HG02884 (cell line): ENCODE results near the gene CCDC27.
"Not testable (repeated sequence)": the region's sequence is repeated elsewhere in the genome, so short reads cannot be mapped to it uniquely, and the experiment has no call there.

Experiments used
- ATAC-seq: cut with Tn5 transposase; IDR thresholded peaks from one replicate; pipeline ENCODE4 v1.9.1; 2021; ENCODE audit warnings: mild to moderate bottlenecking, moderate library complexity; ENCODE audit not compliant: unreplicated experiment

CCDC27 gene

DNA sequence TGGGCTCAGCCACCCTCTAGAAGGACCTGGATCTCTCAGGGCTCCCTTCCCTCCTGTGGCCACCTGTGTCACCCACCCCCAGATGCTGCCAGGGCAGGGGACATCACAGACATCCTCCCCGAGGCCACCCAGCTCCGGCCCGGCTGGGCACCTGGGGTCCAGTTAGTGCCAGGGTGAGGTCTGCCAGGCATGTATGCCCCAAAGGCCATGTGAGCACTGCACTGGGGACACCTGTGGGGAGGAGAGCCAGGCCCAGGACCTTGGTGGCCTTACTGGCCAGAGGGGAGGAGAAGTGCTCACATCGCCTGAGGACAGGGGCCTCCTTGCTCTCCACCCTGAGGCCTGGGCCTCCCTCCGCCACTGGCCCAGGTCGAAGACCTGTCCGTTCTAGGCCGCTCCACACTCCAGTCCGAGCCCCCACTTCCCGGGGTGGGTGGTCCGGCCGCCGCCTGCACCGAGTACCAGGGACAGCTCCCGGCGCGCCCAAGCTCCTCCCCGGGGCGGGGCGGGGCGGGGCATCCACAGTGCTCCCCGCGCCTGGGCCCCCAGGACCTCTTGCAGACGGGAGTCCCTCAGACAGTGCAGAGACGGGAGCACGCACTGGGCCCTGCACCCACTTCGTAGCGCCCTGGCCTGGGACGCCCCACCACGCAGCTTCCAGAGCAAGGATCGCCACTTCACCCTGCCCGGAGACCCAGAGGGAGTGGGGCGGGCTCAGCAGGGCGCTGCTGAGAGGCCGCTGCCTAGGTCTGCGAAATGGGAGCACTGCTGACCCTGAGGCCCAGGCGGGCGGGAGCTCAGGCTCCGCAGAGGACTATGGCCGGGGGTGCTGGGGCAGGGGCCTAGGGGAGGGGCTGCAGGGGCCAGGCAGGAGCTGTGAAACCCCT lies 34.3 kb upstream of the CCDC27 start:
- ATAC-seq, result no peak

DNA sequence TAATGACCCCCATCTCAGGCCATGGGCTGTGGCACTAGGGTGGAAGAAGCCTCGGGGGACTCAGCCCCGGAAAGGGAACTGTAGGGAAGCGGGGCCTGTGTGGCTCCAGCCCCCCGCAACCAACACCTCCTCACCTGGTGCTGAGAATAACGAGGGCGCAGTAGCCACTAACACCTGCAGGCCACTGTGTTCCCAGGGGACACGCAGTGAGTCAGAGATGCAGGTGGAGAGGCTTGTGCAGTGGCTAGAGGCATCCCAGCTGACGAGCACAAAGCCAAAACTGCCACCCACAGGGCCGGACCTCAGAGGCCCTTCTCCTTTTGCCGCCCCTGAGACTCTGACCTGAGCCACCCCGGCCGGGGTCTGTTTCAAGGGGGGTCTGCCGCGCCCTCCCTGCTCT lies 33.5 kb upstream of the CCDC27 start:
- ATAC-seq, result no peak

DNA sequence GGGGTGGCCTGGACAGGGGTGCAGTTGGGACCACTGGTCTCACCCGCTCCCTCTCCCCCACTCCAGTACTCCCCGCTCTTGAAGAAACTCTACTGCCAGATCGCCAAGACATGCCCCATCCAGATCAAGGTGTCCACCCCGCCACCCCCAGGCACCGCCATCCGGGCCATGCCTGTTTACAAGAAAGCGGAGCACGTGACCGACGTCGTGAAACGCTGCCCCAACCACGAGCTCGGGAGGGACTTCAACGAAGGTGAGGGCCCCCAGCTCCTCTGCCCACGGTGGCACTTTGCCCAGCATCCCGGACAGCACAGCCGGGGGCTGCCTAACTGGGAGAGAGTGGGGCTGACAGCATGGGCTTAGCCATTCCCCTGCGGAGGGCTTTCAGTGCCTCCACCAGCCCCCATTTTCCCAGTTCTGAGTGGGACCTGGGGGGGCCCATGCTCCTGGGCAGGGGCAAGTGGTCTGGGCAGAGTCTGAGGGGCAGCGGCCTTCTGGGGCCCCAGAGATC lies 30.2 kb upstream of the CCDC27 start:
- ATAC-seq, result no peak

DNA sequence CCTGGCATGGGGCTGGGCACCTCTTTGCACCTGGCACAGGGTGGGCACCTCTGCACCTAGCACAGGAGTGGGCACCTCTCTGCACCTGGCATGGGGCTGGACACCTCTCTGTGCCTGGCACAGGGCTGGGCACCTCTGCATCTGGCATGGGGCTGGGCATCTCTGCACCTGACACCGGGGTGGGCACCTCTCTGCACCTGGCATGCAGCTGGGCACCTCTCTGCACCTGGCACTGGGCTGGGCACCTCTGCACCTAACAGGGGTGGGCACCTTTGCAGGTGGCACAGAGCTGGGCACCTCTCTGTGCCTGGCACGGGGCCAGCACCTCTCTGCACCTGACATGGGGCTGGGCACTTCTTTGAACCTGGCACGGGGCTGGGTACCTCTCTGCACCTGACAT lies 29.4 kb upstream of the CCDC27 start:
- no peak for ATAC-seq

- not testable (repeated sequence) for ATAC-seq
Observed at GRCh38 chr1:3724416-3725030, 27.7 kb upstream of the CCDC27 start.

GRCh38 chr1:3725366-3725765 lies 26.9 kb upstream of the CCDC27 start:
- ATAC-seq, result no peak

DNA sequence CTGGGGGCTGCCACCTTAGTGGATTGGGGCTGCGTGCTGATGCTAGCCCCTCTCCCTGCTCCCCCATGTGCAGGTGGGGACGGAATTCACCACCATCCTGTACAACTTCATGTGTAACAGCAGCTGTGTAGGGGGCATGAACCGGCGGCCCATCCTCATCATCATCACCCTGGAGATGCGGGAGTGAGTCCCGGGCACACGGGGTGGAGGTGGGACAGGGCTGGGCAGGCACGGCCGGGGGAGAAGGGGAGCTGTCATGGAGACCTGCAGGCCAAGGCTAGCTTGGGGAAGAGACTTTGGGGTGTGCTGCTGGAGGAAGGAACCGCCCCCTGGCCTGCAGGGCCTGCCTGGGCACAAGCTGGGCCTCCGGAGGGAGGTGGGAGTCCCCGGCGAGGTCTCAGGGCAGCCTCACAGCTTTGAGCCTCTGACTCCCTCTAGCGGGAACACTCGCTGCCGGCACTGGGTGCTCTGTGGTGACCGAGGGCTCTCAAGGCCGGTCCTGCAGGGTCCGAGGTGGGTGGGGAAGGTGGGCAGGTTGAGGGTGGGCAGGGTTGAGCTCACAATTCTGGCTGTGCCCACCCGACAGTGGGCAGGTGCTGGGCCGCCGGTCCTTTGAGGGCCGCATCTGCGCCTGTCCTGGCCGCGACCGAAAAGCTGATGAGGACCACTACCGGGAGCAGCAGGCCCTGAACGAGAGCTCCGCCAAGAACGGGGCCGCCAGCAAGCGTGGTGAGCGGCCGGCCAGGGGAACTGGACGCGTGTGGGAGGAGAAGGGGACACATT lies 25.0 kb upstream of the CCDC27 start:
- ATAC-seq, result no peak

- no peak for ATAC-seq
Observed at GRCh38 chr1:3727825-3728776, 24.1 kb upstream of the CCDC27 start.

- no peak for ATAC-seq
Observed at GRCh38 chr1:3729594-3730542, 22.4 kb upstream of the CCDC27 start.

DNA sequence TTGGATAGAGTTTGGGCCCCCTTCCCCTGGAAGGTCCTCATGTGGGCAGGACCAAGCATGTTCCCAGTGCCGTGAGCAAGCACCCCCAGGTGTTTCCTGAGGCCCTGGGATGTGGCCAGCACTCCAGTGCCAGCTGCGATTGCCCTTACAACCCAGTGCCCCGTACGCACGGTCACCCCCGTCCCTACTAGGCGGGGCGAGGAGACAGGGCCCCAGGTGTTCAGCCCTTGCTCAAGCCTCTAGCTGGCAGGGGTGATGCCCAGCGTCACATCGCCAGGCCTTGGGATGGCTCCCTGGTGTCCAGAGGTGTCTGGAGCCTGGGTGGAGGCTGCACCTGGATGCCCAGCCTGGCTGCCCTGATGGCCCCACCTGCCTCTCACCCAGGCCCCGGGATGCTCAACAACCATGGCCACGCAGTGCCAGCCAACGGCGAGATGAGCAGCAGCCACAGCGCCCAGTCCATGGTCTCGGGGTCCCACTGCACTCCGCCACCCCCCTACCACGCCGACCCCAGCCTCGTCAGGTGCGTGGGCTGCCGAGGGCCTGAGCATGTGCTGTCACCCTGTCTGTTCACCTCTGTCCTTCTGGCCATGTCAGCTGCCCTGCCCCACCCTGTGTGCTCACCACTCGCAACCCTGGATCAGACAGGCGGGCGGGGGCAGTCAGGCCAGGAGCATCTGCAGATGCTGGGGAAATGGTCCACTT lies 21.6 kb upstream of the CCDC27 start:
- no peak for ATAC-seq

DNA sequence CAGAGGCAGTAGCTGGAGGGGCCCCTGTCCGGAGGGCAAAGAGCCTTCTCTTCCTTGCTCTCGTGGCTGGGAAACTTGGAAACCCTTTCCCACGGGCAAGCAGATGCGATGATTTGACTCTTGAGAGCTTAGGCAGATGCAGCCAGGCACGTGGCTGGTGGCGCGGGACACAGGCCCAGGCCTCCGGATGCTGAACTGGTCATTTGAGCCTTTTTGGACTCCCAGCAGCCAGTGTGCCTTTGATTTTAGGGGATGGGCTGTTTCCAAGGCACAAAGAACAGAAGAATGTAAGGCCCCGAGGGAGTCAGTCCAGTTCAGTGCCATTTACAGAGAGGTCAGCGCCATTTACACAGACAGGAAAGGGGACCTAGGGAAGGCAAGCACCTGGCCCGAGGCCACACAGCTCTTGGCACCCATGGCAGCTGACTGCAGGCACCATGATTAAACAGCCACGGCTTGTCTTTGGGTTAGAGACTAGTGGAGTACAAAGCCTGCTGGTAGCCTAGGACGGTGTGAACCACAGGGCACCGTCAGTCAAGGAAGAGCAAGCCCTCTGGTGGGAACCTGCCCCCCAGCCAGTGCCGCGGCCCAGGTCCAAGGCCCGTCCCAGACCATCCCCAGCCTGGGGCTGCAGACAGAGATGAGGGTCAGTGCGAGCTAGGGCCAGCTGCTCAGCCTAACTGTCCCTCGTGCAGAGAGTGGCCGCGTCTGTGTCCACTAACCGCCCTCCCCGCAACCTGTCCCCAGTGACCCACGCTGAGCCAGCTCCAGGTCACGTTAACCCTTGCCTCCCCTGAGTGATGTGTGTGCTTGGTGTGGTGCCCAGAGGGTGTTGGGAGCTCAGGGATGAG lies 20.4 kb upstream of the CCDC27 start:
- no peak for ATAC-seq

DNA sequence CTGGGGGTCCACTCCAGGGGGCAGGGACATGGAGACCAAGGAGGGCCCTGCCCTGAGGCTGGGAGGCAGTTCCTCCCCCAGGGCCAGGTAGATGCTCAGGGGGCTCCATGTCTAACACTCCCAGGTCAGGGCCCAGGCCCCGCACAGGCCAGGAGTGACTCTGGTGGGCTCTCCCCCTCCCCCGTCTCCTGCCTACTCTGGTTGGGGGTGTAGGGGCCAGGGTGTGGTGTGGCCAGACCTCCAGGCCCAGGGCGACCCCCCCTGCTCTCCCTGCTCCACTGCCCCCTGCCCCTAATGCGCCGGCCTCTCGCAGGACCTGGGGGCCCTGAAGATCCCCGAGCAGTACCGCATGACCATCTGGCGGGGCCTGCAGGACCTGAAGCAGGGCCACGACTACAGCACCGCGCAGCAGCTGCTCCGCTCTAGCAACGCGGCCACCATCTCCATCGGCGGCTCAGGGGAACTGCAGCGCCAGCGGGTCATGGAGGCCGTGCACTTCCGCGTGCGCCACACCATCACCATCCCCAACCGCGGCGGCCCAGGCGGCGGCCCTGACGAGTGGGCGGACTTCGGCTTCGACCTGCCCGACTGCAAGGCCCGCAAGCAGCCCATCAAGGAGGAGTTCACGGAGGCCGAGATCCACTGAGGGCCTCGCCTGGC lies 19.7 kb upstream of the CCDC27 start:
- ATAC-seq, result no peak

GRCh38 chr1:3733094-3733882 lies 19.0 kb upstream of the CCDC27 start:
- ATAC-seq, result no peak

GRCh38 chr1:3733883-3734589 lies 18.2 kb upstream of the CCDC27 start:
- ATAC-seq, result no peak

DNA sequence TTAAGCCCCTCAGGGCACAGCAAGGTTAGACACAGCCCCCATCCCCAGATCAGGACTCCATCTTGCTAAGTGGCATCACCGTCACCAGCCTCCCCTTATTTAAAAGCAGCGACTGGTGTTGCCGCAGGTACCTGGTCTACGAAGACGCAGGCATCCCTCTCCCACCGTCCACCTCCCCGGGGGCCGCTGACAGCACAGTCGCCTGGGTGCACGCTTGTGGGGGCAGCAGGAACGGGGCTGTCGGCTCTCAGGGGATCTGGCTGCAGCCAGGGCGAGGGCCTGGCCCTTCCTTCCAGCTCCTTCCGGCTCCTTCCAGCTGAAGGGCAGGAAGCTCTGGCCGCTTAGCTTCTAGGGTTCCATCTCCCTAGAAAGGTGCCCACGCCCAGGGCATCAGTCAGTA lies 17.6 kb upstream of the CCDC27 start:
- ATAC-seq, result no peak
